Fibroblast of villous mesenchyme (primary cell): ENCODE measurements around the gene EYS. TPM values are rescaled to one million over a fixed set of nuclear protein-coding genes. Genes with fewer than 3 reads are reported as not detected.

ENCODE experiments used
- DNase-seq: peaks from one replicate; pipeline ENCODE4 v3.0.0-alpha.2; 2010; ENCODE audit warnings: low read depth
- H3K4me3 ChIP-seq: 2 replicates; pipeline ENCODE4 v1.5.1; 2011; ENCODE audit warnings: low read depth, mild to moderate bottlenecking, low read length
- CTCF ChIP-seq: IDR thresholded peaks from 2 replicates; pipeline ENCODE4 v1.5.1; 2012; ENCODE audit warnings: low read depth, mild to moderate bottlenecking, low read length; ENCODE audit not compliant: insufficient read depth
- total RNA-seq: library from RNA; depleted of rRNA; stranded (reverse); fragments of >200 nt; gene quantifications from 2 replicates; pipeline ENCODE4 v1.2.3, GENCODE V29; 2012

Gene EYS
- total RNA-seq, 1 donor, result under 0.01 TPM

- no peak for TF ChIP-seq CTCF
- no peak overlapping the region for H3K4me3 ChIP-seq
- no peak for DNase-seq
These were observed 520.2 kb downstream of the EYS start for GRCh38 chr6:65186826-65187225.

- peak; percentile 14 for DNase-seq
- no peak overlapping the region for H3K4me3 ChIP-seq
- no peak for TF ChIP-seq CTCF
These were observed 524.3 kb downstream of the EYS start for GRCh38 chr6:65182681-65183080.

GRCh38 chr6:65170273-65170672 is 536.8 kb downstream of the EYS start:
- DNase-seq, result no peak
- no peak for TF ChIP-seq CTCF
- no peak overlapping the region for H3K4me3 ChIP-seq

GRCh38 chr6:65161661-65162060 is 545.4 kb downstream of the EYS start:
- H3K4me3 ChIP-seq, result no peak overlapping the region
- no peak for DNase-seq
- no peak for TF ChIP-seq CTCF

GRCh38 chr6:65157025-65157424 is 550.0 kb downstream of the EYS start:
- TF ChIP-seq CTCF, result no peak
- no peak for DNase-seq

GRCh38 chr6:65155083-65155482 is 551.9 kb downstream of the EYS start:
- no peak overlapping the region for H3K4me3 ChIP-seq
- no peak for TF ChIP-seq CTCF
- DNase-seq, result no peak

More at GRCh38 chr6:65157025-65157424, 550.0 kb downstream of the EYS start:
- no peak overlapping the region for H3K4me3 ChIP-seq

- no peak for DNase-seq
- TF ChIP-seq CTCF, result no peak
These were observed 557.2 kb downstream of the EYS start for GRCh38 chr6:65149841-65150240.

More at GRCh38 chr6:65149841-65150240, 557.2 kb downstream of the EYS start:
- H3K4me3 ChIP-seq, result no peak overlapping the region
